ENCODE data around the gene NOS1AP. TPM values are rescaled to one million over a fixed set of nuclear protein-coding genes. Genes with fewer than 3 reads are reported as not detected.

NOS1AP gene
- total and polyA plus RNA-seq, 9 of the 15 experiments (the other 6 are each of a cell fraction or from before 2014, with no cell fraction given) = 0.07 to 1.5 (median 0.22) TPM

DNA sequence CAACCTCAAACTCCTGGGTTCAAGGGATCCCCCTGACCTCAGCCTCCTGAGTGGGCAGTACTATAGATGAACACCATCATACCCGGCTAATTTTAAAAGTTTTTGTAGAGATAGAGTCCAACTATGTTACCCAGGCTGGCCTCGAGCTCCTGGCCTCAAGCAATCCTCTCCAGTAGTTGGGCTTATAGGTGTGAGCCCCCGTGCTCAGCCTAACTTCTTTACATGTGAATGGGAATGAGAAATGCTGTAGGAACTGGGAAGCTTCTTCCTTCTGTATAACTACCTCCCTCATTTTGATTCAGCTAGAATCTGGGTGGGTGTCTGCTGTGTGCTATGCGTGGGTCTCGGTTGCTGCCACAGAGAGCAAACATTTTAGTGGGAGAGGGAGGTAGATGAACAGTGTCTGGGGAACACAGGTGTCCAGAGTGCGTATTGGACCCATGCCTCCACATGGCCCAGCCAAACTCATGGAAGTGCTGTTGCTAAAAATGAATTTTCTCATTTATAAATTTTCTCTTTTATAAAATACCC, 150.6 kb downstream of the NOS1AP start:
- no peaks in the 10 kb centered on the region for H3K4me1 ChIP-seq (replicated peaks in 1 of 2; ENCODE audit: control insufficient read depth in 2 of 2, insufficient read depth in 2 of 2, low read length in 2 of 2)
- DNase-seq (ENCODE audit: extremely low read depth in 1 of 4, low spot score in 3 of 4) (no peak), FAIRE-seq (no peak), ATAC-seq (no peak)
- H3K9ac ChIP-seq (ENCODE audit: insufficient read depth in 1 of 2, low read depth in 2 of 2, low read length in 2 of 2) = no peak overlapping the region
- no peaks in the 10 kb centered on the region for H3K36me3 ChIP-seq (ENCODE audit: control insufficient read depth, insufficient read depth, low read length)
- no peak overlapping the region for H3K4me3 ChIP-seq
- H3K27ac ChIP-seq (ENCODE audit: extremely low read depth, low read depth, low read length) = no peak overlapping the region
- H3K79me2 ChIP-seq (ENCODE audit: control insufficient read depth, insufficient read depth, low read length) = no peaks in the 10 kb centered on the region
- H3K4me2 ChIP-seq (ENCODE audit: insufficient read depth, low read length) = no peak overlapping the region
- POLR2A ChIA-PET = interaction anchor here (0.7 kb wide), 1 partner anchor 60 kb away, joined by 3 read pairs; no protein-coding TSS in a partner anchor
- peaks cover 4 to 16% of the 10 kb centered on the region in 2 experiments; a peak in 4 of 5 replicates for H3K27me3 ChIP-seq (ENCODE audit: control insufficient read depth in 2 of 2, insufficient read depth in 2 of 2, low read length in 2 of 2)
- 0 out of 2 replicates have a peak, but pooled peaks cover 1% of the 10 kb centered on the region for H4K20me1 ChIP-seq (replicated peaks; ENCODE audit: control insufficient read depth, insufficient read depth, low read length)
- TF ChIP-seq DIDO1 (tag; IDR thresholded peaks at IDR 0.05; ENCODE audit: low read depth) (no peak), RBFOX2 (IDR thresholded peaks at IDR 0.05; ENCODE audit: low read depth, low read length) (no peak), FOS (IDR thresholded peaks at IDR 0.05; ENCODE audit: extremely low read depth, insufficient read length) (no peak), RAD21 (CRISPR knock-in tag; conservative IDR thresholded peaks at IDR 0.05 in 1 of 2, IDR thresholded peaks at IDR 0.05 in 1 of 2) (no peak), L3MBTL2 (IDR thresholded peaks at IDR 0.05) (no peak), YY1 (IDR thresholded peaks at IDR 0.05; ENCODE audit: borderline replicate concordance in 1 of 3, control insufficient read depth in 1 of 3, extremely low read depth in 1 of 3, insufficient read depth in 3 of 3, insufficient read length in 1 of 3, insufficient replicate concordance in 2 of 3, low read depth in 1 of 3, low read length in 2 of 3) (no peak), MTA2 (IDR thresholded peaks at IDR 0.05; ENCODE audit: low read depth) (no peak), MAX (CRISPR knock-in tag; IDR thresholded peaks at IDR 0.05) (no peak), KHSRP (IDR thresholded peaks at IDR 0.05) (no peak)
- H2AFZ ChIP-seq (ENCODE audit: low read depth, low read length) = no peak overlapping the region
- intact Hi-C loops (cut with micrococcal nuclease) (no loop called here), in situ Hi-C loops (cut with MboI) (no loop called here)
- BruUV-seq (replicated peaks) = no TSS peak
- no peaks in the 10 kb centered on the region for H3K9me1 ChIP-seq (ENCODE audit: control insufficient read depth, insufficient read depth, low read length)
- WGBS (ENCODE audit: insufficient coverage, low coverage, missing lambda C conversion rate) = 1% methylated on average over 6 of the region's 6 CpGs
- H3K9me3 ChIP-seq (replicated peaks; ENCODE audit: control insufficient read depth, insufficient read depth, low read depth, low read length) = no peaks in the 10 kb centered on the region
- CTCF ChIA-PET (ENCODE audit: low intra/inter-chr PET ratio) = no interaction called here
